Measurements from ENCODE around the gene CELSR3. TPM values are rescaled to one million over a fixed set of nuclear protein-coding genes. Genes with fewer than 3 reads are reported as not detected.

The CELSR3 gene, protein sequence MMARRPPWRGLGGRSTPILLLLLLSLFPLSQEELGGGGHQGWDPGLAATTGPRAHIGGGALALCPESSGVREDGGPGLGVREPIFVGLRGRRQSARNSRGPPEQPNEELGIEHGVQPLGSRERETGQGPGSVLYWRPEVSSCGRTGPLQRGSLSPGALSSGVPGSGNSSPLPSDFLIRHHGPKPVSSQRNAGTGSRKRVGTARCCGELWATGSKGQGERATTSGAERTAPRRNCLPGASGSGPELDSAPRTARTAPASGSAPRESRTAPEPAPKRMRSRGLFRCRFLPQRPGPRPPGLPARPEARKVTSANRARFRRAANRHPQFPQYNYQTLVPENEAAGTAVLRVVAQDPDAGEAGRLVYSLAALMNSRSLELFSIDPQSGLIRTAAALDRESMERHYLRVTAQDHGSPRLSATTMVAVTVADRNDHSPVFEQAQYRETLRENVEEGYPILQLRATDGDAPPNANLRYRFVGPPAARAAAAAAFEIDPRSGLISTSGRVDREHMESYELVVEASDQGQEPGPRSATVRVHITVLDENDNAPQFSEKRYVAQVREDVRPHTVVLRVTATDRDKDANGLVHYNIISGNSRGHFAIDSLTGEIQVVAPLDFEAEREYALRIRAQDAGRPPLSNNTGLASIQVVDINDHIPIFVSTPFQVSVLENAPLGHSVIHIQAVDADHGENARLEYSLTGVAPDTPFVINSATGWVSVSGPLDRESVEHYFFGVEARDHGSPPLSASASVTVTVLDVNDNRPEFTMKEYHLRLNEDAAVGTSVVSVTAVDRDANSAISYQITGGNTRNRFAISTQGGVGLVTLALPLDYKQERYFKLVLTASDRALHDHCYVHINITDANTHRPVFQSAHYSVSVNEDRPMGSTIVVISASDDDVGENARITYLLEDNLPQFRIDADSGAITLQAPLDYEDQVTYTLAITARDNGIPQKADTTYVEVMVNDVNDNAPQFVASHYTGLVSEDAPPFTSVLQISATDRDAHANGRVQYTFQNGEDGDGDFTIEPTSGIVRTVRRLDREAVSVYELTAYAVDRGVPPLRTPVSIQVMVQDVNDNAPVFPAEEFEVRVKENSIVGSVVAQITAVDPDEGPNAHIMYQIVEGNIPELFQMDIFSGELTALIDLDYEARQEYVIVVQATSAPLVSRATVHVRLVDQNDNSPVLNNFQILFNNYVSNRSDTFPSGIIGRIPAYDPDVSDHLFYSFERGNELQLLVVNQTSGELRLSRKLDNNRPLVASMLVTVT (N-terminal part only)
- polyA plus RNA-seq (2013, experiment 1 of 2; ENCODE audit: insufficient read length): 0.45 TPM
- 0.65 TPM for polyA plus RNA-seq (2013, experiment 2 of 2; ENCODE audit: insufficient read length)

DNA sequence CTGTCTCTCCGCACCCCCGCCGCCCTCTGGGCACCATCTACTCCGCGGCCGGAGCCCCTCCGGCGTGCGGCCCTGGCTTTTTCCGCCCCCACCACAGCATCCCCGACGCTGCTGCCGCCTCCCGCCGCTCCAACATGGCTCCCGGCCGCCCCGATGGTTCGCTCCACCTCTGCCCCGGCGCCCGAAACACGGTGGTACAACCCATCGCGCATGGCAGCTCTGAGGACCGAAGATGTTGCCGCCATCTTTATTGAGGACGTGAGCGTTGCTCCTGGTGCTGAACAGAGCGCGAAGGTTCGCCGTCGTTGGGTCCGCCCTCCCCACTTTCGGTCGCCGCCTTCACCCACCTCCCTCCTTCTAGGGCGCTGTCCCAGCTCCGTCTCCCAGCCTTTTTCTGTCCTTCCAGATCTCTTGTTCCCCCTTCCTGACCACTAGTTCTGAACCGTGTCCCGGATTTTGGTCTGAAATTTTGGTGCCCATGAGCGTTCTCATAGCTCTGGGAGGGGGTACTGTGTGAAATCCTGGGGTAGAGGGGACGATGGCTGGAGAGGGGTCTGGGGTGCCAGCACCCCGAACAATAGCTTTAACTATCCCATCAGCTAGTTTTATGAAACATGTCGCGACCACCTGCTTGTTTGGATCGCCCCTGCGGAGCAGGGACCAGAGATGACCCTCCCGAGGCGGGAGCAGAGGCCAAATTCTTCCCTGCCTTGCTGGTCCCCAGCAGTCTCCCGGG lies at the start of gene CELSR3:
Gene CELSR3 (minus strand): TSS at position 134 of the 736 bp plus-strand sequence. CDS start 252 bp downstream, outside the sequence.
- DNase-seq: peak; percentile 81

- no peak for DNase-seq
These were observed 49.0 kb upstream of the CELSR3 start for GRCh38 chr3:48711727-48712126.

DNA sequence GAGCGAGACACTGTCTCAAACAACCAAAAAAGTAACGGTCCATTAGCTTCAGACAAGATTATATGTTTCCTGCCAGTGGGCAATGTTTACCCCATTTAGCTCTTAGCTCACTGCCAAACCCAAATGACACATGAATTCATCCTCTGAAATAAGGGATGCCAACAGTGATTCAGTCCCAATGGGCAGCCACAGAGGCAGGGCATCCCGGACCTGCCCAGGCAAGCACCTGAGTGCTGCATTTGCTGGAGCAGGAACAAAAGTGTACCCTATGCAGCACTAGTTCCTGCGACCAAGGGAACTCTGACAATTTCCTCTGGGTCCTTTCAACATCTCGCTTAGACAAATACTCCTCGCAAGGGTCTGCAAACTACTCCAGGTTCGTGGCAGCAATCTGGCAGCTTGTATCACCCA lies 46.4 kb upstream of the CELSR3 start:
- DNase-seq: no peak

- peak; percentile 49 for DNase-seq
These were observed 45.8 kb upstream of the CELSR3 start for GRCh38 chr3:48708481-48708889.

- DNase-seq: no peak
These were observed 44.5 kb upstream of the CELSR3 start for GRCh38 chr3:48707157-48707556.

DNA sequence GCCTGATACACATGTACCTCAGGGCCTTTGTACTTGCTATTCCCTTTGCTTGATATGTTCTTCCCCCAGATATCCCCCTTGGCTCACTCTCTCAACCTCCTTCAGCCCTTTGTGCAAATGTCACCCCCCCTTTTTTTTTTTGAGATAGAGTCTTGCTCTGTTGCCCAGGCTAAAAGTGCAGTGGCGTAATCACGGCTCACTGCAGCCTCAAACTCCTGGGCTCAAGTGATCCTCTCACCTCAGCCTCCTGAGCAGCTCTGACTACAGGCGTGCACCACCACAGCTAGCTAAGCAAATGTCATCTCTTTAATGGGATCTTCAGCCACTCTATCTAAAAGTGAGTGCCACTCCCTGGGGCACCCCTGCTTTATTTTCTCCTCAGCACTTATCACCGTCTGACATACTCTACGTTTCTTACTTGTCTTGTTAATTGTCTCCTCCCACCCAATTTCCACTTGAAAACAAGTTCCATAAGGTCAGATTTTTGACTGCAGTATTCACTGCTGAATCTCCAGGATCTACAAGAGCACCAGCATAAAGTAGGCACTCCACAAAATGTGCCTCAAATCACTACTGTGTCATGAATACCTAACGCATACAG lies 39.7 kb upstream of the CELSR3 start:
- no peak for DNase-seq

DNA sequence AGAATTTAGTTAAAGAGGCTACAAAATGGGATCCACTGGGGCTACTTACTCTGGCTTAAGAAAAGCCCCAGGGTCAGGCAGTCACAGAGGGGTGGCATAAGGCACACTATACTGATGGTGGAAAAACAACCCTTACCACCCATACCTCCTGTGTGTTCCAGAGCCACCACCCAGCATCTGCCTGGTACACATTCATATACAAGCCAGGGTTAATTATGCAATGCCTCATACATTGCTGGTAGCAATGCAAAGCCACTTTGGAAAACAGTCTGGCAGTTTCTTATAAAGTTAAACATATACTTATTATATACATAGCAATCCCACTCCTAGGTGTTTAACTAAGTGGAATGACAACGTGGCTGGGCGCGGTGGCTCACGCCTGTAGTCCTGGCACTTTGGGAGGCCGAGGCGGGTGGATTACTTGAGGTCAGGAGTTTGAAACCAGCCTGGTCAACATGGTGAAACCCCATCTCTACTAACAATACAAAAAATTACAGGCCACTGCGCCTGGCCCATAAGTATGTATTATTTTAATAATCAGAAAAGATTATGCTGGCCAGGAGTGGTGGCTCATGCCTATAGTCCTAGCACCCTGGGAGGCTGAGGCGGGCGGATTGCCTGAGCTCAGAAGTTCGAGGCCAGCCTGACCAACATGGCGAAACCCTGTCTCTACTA lies 38.2 kb upstream of the CELSR3 start:
- no peak for DNase-seq

GRCh38 chr3:48698891-48699290 lies 36.2 kb upstream of the CELSR3 start:
- no peak for DNase-seq

DNA sequence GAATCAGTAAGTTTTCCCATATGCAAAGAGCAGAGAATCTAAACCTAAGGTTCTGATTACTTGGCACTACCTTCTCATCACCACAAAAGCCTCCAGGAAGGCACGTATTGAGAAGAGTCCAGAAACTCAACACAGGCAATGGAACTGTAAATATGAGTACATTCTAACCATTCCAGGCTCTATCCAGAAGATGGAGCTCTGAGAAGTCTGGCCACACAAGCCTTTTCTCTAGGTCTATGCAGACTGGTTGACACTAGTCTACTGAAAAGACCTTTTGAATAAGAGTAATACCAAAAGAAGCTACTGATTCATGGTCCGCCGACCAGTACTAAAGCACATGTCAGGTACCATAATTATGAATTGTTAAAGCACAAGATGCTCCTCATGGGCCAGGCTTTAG lies 35.3 kb upstream of the CELSR3 start:
- no peak for DNase-seq

- no peak for DNase-seq
These were observed 33.9 kb upstream of the CELSR3 start for GRCh38 chr3:48696601-48697000.

GRCh38 chr3:48696156-48696555 lies 33.5 kb upstream of the CELSR3 start:
- no peak for DNase-seq

DNA sequence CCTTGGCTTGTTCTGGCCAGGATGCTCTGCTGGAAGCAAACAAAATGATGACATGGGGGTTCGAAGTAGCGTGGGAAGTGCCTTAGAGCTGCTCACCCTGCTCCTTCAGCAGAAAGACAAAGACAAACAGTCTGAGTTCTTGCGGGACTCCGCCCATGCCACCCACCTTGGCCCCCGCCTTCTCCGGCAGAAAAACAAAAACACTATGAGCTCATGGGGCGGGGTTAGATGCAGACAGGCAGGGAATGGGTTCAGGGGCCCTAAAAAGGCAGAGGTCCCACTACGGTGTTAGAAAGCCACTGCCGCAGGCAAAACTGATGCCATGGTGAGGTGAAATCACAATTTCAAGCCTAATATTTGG lies 32.7 kb upstream of the CELSR3 start:
- peak; percentile 66 for DNase-seq

GRCh38 chr3:48694610-48695392 lies 32.1 kb upstream of the CELSR3 start:
- peak; percentile 85 for DNase-seq

DNA sequence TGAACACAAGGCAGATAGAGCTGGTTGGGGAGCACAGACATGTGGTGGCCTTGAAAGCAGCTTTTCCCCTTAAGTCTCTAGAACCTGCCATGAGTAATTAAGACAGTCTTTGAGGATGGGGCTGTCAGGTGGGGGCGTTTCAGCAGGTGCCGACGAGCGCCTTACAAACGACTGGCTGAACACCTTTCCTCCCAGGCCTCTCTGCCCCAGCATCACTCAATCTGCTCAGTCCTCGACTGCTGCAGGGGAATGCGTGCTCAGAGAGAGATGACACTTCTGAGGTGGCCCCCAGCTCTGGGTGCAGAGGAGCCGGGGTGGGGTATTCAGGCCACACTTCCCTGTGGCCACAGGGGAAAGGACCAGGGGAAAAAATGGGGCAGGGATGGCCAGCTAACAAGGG lies 31.1 kb upstream of the CELSR3 start:
- DNase-seq: no peak

- no peak for DNase-seq
These were observed 29.9 kb upstream of the CELSR3 start for GRCh38 chr3:48692551-48692950.

GRCh38 chr3:48690846-48691458 lies 28.3 kb upstream of the CELSR3 start:
- DNase-seq: no peak

DNA sequence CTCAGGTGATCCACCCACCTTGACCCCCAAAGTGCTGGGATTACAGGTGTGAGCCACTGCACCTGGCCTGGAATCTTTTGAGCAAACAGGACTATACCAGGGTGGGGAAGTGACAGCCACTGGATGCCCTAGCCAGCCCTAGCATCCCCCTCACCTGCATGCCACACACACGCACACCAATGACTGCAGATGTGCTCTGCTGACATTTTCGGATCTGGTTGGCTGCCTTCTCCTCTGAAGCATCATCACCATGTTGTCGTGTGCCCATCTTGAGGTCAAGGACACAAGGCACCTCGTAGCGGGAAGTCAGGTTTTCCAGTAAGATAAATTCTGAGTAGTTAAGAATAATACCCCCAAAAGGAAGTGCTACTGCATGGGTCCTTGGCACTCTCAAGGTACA lies 26.7 kb upstream of the CELSR3 start:
- DNase-seq: no peak

DNA sequence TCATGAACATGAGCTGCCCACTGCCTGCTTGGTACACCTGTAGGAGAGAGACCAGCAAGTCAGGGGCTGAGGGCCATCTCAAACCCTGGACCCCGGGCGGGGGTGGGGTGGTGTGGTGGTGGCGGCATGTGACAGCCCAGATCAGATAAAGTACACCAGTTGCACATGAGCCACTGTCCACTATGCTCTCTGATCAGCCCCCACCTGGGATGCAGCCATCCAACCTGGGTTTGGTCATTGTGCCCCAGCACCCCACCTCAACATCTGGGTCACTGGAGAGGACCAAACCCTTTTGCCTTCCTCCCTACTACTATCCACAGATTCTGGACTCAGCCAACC lies 26.0 kb upstream of the CELSR3 start:
- no peak for DNase-seq

DNA sequence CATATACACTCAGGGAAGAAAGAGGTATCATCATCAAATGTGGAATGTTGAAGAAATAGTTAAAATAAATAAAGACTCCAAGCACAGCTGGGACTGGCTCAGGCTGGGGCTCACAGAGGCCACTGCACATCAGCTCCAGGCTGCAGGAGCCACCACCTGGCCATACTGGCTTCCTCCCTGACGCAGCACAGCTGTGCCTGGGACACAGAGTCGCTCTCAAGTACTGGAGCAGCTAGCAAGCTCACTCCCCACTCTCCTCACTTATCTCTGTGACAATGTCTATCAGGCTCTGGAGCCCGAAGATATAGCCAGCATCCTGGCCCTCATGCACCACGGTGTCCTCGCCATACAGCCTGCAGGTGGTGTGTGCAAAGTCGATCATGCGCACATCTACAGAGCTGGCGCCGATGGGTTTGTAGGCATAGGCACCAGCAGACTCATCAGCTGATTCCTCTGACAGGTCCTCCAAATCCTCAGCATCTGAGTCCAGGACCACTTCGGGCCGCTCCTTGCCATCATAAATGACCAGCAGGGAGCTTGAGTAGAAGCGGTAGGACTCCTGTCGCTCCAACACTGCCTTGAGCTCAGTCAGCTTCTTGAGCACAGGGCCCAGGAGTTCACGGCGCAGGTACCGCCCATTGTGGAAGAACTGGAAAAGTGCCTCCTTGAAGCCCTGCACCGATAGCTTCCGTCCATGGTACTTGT lies 25.5 kb upstream of the CELSR3 start:
- no peak for DNase-seq
